ENCODE data around the gene L1CAM.

GRCh38 chrX:153883163-153883843, 2.7 kb downstream of the L1CAM start:
- TF ChIP-seq, protein P1, sequence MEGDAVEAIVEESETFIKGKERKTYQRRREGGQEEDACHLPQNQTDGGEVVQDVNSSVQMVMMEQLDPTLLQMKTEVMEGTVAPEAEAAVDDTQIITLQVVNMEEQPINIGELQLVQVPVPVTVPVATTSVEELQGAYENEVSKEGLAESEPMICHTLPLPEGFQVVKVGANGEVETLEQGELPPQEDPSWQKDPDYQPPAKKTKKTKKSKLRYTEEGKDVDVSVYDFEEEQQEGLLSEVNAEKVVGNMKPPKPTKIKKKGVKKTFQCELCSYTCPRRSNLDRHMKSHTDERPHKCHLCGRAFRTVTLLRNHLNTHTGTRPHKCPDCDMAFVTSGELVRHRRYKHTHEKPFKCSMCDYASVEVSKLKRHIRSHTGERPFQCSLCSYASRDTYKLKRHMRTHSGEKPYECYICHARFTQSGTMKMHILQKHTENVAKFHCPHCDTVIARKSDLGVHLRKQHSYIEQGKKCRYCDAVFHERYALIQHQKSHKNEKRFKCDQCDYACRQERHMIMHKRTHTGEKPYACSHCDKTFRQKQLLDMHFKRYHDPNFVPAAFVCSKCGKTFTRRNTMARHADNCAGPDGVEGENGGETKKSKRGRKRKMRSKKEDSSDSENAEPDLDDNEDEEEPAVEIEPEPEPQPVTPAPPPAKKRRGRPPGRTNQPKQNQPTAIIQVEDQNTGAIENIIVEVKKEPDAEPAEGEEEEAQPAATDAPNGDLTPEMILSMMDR (IDR thresholded peaks at IDR 0.05; ENCODE audit: low read depth, low read length, missing input control) = no peak
- TF ChIP-seq FOXA1 (IDR thresholded peaks at IDR 0.05) (no peak), TAF1 (conservative IDR thresholded peaks at IDR 0.05) (no peak), SP1 (IDR thresholded peaks at IDR 0.05) (no peak), ZBTB33 (IDR thresholded peaks at IDR 0.05) (no peak), MAX (IDR thresholded peaks at IDR 0.05) (no peak), RAD21 (IDR thresholded peaks at IDR 0.05) (no peak), RXRA (IDR thresholded peaks at IDR 0.05) (no peak), HNF4A (conservative IDR thresholded peaks at IDR 0.05) (no peak), REST (IDR thresholded peaks at IDR 0.05) (no peak), YY1 (IDR thresholded peaks at IDR 0.05) (no peak)
